Small intestine (tissue), 7 donors: ENCODE results near the gene CAPSL. TPM values are rescaled to one million over a fixed set of nuclear protein-coding genes. Genes with fewer than 3 reads are reported as not detected.
A peak's percentile ranks its signal among the peaks of the same experiment; 100 is the strongest.

ENCODE experiments used
- DNase-seq, 2 donors: peaks; one replicate each; pipeline versions ENCODE4 v3.0.0 to v3.0.0-alpha.2; 2013
- FAIRE-seq: peaks from 2 replicates; lab custom pipeline; 2012; peaks lifted over from hg19 to GRCh38; lab: Jason Lieb, UNC
- H3K27ac ChIP-seq, 3 donors: one replicate each; pipeline ENCODE4 v1.5.1; 2013; ENCODE audit warnings: low read length in 2 of 3, mild to moderate bottlenecking in 2 of 3, control low read depth in 1 of 3, inconsistent platforms in 1 of 3, low read depth in 1 of 3, moderate library complexity in 1 of 3
- H3K27me3 ChIP-seq, 3 donors: one replicate each; pipeline ENCODE4 v1.6.1; 2013; ENCODE audit warnings: low read length in 3 of 3, inconsistent platforms in 1 of 3; ENCODE audit not compliant: control insufficient read depth in 3 of 3, insufficient read depth in 3 of 3
- H3K36me3 ChIP-seq, 3 donors: one replicate each; pipeline ENCODE4 v1.6.1; 2013; ENCODE audit warnings: low read length in 3 of 3, inconsistent platforms in 1 of 3, low read depth in 1 of 3, mild to moderate bottlenecking in 1 of 3, moderate library complexity in 1 of 3; ENCODE audit not compliant: control insufficient read depth in 3 of 3, insufficient read depth in 2 of 3
- H3K4me1 ChIP-seq, 3 donors: one replicate each; pipeline ENCODE4 v1.6.1; 2013; ENCODE audit warnings: low read length in 2 of 3, inconsistent platforms in 1 of 3, low read depth in 1 of 3, mild to moderate bottlenecking in 1 of 3, moderate library complexity in 1 of 3; ENCODE audit not compliant: control insufficient read depth in 3 of 3, insufficient read depth in 2 of 3
- H3K4me3 ChIP-seq, 3 donors: one replicate each; pipeline ENCODE4 v1.5.1; 2013; ENCODE audit warnings: low read length in 3 of 3, control low read depth in 1 of 3, inconsistent platforms in 1 of 3, low read depth in 1 of 3, mild to moderate bottlenecking in 1 of 3, moderate library complexity in 1 of 3
- H3K9me3 ChIP-seq, 2 donors: one replicate each; pipeline ENCODE4 v1.6.1; 2013; ENCODE audit warnings: low read depth in 1 of 2, low read length in 1 of 2; ENCODE audit not compliant: control insufficient read depth in 2 of 2, insufficient read depth in 1 of 2
- WGBS, 3 donors: extraction: QIAGEN DNeasy Blood & Tissue Kit; methylation state at CpG; one replicate each; pipeline ENCODE4 v1.1.7; 2013; 5-methylcytosine and 5-hydroxymethylcytosine counted together
- polyA plus RNA-seq, 4 donors: library from polyadenylated mRNA; stranded (reverse) in 3 of 4; unstranded in 1 of 4; fragments of 200-250 nt in 3 of 4; fragments of 120-200 nt in 1 of 4; gene quantifications; one replicate each; pipeline versions ENCODE4 v1.2.1 to v1.2.3, GENCODE V29; 2013
- donor health status: healthy with polysubstance abuse.
- donor health status: control.
- donor health status: control.
- donor health status: Bipolar disorder and iron deficiency.
- donor health status: healthy.

The CAPSL gene
- polyA plus RNA-seq, 4 donors, result 0.55 TPM; not detected in 3

DNA sequence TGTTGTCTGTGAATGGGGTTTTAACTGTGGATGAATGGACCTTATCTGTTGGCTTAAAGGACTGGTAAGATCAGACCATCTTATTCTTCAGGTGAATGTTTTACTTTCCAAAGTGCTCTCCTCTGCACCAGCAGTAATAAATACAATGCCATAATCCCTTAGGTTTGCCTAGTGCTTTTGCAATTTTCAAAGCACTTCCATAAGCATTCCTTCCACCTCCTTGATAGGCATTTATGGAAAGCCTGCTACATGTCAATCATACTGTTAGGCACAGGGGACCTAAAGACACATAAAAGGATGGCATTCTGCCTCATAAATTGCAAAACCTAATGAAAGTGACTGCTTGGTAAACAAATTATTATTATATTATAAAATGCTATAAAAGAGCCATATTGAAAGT lies 60.3 kb downstream of the CAPSL start:
- Histone ChIP-seq H3K27me3 (no peaks in the 10 kb centered on the region), H3K36me3 (peaks cover 0 to 3% (median 0%) of the 10 kb centered on the region in 3 donors), H3K4me3 (no peak overlapping the region), H3K9me3 (no peaks in the 10 kb centered on the region), H3K4me1 (peaks cover 0 to 2% (median 0%) of the 10 kb centered on the region in 3 donors), H3K27ac (no peak overlapping the region)
- FAIRE-seq (no peak), DNase-seq (no peak)

DNA sequence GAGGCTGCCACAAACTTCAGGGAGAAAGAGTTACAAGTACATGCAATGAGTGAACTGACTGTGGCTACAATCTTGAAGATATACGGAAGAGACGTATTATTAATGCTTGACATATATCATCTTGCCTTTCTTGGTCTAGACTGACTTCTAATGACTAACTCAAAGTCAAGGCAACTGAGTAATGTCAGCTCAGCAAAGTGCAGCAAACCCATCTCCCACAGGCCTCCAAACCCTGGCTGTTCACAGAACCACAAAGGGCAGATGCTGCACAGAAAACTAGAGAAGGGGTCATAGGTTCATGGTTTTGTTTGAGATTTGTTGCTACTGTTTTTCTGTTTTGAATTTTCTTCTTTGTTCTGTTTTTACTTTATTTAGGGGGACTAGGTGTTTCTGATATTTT lies 60.8 kb downstream of the CAPSL start:
- DNase-seq, result no peak
- peaks cover 0 to 2% (median 0%) of the 10 kb centered on the region in 3 donors for H3K4me1 ChIP-seq
- 73 to 94% (median 85%) methylated on average over 2 of the region's 2 CpGs for WGBS, 3 donors
- no peak overlapping the region for H3K27ac ChIP-seq
- H3K9me3 ChIP-seq, result no peaks in the 10 kb centered on the region
- H3K36me3 ChIP-seq, result peaks cover 0 to 3% (median 0%) of the 10 kb centered on the region in 3 donors
- H3K4me3 ChIP-seq, result no peak overlapping the region
- FAIRE-seq, result no peak
- no peaks in the 10 kb centered on the region for H3K27me3 ChIP-seq

DNA sequence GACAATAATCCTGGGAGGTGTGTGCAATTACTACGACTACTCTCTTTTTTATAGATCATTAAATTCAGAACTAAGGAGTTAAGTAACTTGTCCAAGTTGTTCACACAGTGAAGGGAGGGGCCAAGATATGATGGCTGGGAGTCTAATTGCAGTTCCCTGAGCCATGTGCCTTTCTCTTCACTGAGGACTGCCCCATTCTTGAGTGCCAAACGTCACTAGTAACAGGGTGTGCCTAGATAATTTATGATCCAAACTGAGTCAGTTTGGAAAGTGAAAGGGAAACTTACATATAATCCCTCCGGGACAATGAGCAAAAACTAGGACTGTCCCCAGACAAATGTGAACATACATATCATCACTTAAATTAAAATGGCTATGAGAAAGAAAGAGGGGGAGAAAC lies 61.5 kb downstream of the CAPSL start:
- FAIRE-seq, result no peak
- 8 to 27% (median 15%) methylated on average over 3 of the region's 3 CpGs for WGBS, 3 donors
- peak; percentile 81 to 92 for DNase-seq
- Histone ChIP-seq H3K36me3 (peaks cover 0 to 3% (median 0%) of the 10 kb centered on the region in 3 donors), H3K9me3 (no peaks in the 10 kb centered on the region), H3K4me3 (no peak overlapping the region), H3K27me3 (no peaks in the 10 kb centered on the region), H3K27ac (no peak overlapping the region), H3K4me1 (peaks cover 0 to 2% (median 0%) of the 10 kb centered on the region in 3 donors)

DNA sequence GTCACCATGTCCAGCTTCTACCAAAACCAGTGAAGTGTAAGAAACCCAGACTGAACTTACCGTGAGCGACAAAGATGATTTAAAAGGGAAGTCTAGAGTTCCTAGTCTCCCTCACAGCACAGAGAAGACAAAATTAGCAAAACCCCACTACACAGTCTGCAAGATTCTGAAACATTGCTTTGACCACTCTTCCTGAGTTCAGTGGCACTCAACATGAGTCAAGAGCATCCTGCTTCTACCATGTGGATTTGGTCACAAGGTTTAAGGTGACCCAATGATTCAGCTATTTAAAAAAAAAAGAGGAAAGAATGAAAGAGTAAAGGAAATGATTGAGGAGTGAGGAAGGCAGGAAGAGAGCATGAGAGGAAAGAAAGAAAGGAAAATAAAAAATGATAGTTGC lies 62.0 kb downstream of the CAPSL start:
- Histone ChIP-seq H3K27ac (no peak overlapping the region), H3K9me3 (no peaks in the 10 kb centered on the region), H3K4me3 (no peak overlapping the region), H3K4me1 (peaks cover 0 to 2% (median 0%) of the 10 kb centered on the region in 3 donors), H3K36me3 (peaks cover 0 to 3% (median 0%) of the 10 kb centered on the region in 3 donors), H3K27me3 (no peaks in the 10 kb centered on the region)
- DNase-seq (no peak), FAIRE-seq (no peak)
- 68 to 93% (median 82%) methylated on average over 2 of the region's 2 CpGs for WGBS, 3 donors

DNA sequence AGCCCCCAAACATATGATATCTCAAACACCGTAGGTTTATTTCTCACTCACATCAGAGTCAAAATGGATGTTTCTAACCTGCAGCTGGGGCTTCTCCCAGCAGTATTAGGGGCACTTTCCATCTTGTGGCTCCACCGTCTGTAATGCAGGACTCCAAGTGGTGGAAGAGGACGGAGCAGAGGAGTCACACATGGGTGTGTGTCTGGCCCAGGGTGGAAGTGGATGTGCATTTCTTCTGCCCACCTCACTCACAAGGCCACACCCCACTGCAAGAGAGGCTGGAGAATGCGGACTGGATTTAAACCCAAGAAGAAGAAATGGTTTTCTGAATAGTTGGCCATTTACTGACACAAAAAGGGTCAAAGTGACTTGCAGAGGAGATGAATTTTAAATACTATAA lies 67.8 kb downstream of the CAPSL start:
- no peak for FAIRE-seq

DNA sequence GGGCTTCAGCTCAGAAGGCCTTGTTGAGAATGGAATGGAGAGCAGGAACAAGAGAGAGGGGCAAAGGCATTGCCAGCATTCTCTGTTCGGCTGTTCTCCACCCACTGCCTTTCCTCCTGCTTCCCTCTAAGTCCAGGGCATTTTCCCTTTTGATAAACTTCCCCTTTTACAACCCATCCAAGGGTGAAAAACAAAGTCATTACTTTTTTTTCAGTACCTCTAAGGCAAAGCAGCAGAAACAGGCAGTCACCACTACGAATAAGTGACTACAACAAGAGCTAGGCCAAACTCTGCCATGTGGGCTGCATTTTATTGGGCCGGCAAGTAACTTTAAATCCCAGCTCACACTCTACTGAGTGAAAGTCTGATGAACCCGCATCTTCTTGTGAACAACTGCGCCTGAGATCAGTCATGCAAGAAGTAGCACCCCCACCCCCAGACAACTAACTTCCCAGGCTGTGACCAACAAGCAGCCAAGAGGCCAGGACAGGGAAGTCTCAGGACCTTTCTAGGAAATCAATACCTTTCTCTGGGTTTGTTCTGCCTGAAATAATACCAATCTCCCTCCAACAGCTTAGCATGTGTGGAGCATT lies 68.6 kb downstream of the CAPSL start:
- H3K9me3 ChIP-seq, result no peaks in the 10 kb centered on the region
- FAIRE-seq, result no peak
- H3K4me1 ChIP-seq, result no peaks in the 10 kb centered on the region
- DNase-seq, result no peak
- H3K27me3 ChIP-seq, result no peaks in the 10 kb centered on the region
- 55 to 72% (median 69%) methylated on average over 5 of the region's 5 CpGs for WGBS, 3 donors
- H3K36me3 ChIP-seq, result peaks cover 0 to 2% (median 0%) of the 10 kb centered on the region in 3 donors
- no peak overlapping the region for H3K27ac ChIP-seq
- H3K4me3 ChIP-seq, result no peak overlapping the region

More for the DNA sequence above, 67.8 kb downstream of the CAPSL start:
- Histone ChIP-seq H3K27me3 (no peaks in the 10 kb centered on the region), H3K36me3 (peaks cover 0 to 3% (median 2%) of the 10 kb centered on the region in 3 donors), H3K9me3 (no peaks in the 10 kb centered on the region), H3K27ac (no peak overlapping the region), H3K4me3 (no peak overlapping the region), H3K4me1 (no peaks in the 10 kb centered on the region)
- 94 to 98% (median 95%) methylated on average over 4 of the region's 4 CpGs for WGBS, 3 donors
- no peak for DNase-seq

DNA sequence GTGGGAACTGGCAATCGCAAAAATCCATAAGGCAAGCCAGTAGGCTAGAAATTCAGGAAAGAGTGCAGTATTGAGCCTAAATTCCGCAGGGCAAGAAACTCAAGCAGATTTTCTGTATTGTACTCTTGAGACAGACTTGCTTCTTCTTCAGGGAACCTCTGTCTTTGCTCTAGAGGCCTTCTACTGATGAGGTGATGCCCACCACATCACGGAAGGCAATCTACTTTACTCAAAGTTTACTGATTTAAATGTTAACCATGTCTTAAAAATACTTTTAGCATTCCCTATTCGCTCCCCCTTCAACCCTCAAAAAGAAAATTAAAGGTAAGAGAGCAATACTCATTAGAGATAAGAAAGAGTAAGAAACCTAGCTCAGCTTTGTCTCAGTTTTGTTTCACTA lies 70.4 kb downstream of the CAPSL start:
- no peaks in the 10 kb centered on the region for H3K9me3 ChIP-seq
- no peaks in the 10 kb centered on the region for H3K4me1 ChIP-seq
- DNase-seq (no peak), FAIRE-seq (no peak)
- no peak overlapping the region for H3K4me3 ChIP-seq
- no peaks in the 10 kb centered on the region for H3K27me3 ChIP-seq
- H3K36me3 ChIP-seq, result peaks cover 0 to 2% (median 0%) of the 10 kb centered on the region in 3 donors
- 90 to 94% (median 92%) methylated on average over 4 of the region's 4 CpGs for WGBS, 3 donors
- no peak overlapping the region for H3K27ac ChIP-seq

DNA sequence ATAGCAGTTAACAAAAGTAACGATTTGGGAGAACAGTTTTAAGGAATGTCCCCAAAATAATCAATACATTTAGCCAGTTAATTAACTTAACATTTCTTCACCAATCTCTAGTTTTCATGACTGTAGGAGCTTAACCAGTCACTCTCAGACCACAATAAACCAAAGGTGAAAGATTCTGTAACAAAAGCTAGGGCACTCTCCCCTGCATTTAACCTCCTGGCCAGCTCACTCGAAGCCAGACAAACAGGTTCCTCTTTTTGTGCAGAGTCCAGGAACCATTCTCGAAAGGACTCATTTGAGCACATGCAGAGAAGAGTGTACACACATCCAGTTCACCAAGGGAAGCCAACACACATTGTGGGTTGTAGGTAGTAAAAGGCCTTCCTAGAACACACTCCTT lies 75.3 kb downstream of the CAPSL start:
- Histone ChIP-seq H3K27ac (no peak overlapping the region), H3K4me3 (peak overlapping the region in 1 of 3 donors; percentile 4), H3K9me3 (no peaks in the 10 kb centered on the region), H3K27me3 (no peaks in the 10 kb centered on the region), H3K4me1 (no peaks in the 10 kb centered on the region), H3K36me3 (peaks cover 0 to 2% (median 0%) of the 10 kb centered on the region in 3 donors)
- DNase-seq (peak in 1 of 2 donors; percentile 31), FAIRE-seq (no peak)
- WGBS, 3 donors, result 23 to 57% (median 34%) methylated on average over 3 of the region's 3 CpGs

DNA sequence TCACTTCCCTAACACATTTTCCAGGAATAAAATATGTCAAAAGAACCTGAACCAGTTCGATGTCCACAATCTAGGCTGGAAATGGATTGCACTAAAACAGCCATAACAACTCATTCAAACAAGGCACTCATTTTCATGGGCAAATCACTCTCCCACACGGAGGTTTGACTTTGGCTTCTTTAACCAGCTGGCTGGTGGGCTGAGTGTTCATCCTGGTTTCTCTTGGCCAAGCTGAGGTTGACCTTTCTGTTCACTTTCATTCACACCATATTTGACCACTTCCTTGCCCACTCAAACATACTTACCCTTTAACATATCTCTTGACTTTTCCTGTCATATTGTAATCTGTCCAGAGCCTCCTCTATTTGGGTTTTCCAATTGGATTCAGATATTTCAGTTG lies 76.3 kb downstream of the CAPSL start:
- peak overlapping the region in 1 of 3 donors; percentile 20 for H3K4me3 ChIP-seq

More for the DNA sequence above, 76.3 kb downstream of the CAPSL start:
- DNase-seq (no peak), FAIRE-seq (no peak)
- H3K27me3 ChIP-seq, result no peaks in the 10 kb centered on the region
- H3K9me3 ChIP-seq, result no peaks in the 10 kb centered on the region
- whole genome bisulfite sequencing, 3 donors, result 65 to 82% (median 72%) methylated on average over 2 of the region's 2 CpGs
- no peak overlapping the region for H3K27ac ChIP-seq
- no peaks in the 10 kb centered on the region for H3K4me1 ChIP-seq
- peaks cover 0 to 2% (median 0%) of the 10 kb centered on the region in 3 donors for H3K36me3 ChIP-seq
